Stomach (tissue), 9 donors: ENCODE data around the gene TEKT2. TPM values are rescaled to one million over a fixed set of nuclear protein-coding genes. Genes with fewer than 3 reads are reported as not detected.

Experiments used
- DNase-seq, 2 donors: peaks; one replicate each; pipeline versions ENCODE4 v3.0.0 to v3.0.0-alpha.2; 2013 to 2019
- H3K27ac ChIP-seq, 5 donors: fragments of 200-600 bp in 4 of 5; sonication (generic) in 4 of 5; one replicate each; pipeline ENCODE4 v1.5.1; 2013 to 2019; ENCODE audit warnings: mild to moderate bottlenecking in 1 of 5, moderate library complexity in 1 of 5
- H3K27me3 ChIP-seq, 3 donors: fragments of 200-600 bp; sonication (generic); one replicate each; pipeline ENCODE4 v1.5.1; 2017 to 2019; ENCODE audit warnings: mixed run types in 1 of 3
- H3K36me3 ChIP-seq, 4 donors: fragments of 200-600 bp; sonication (generic); 1 replicate in 3 of 4; 2 replicates in 1 of 4; pipeline ENCODE4 v1.5.1; 2016 to 2019
- H3K4me1 ChIP-seq, 4 donors: fragments of 200-600 bp; sonication (generic); one replicate each; pipeline ENCODE4 v1.5.1; 2016 to 2019
- H3K4me3 ChIP-seq, 4 donors: fragments of 200-600 bp; sonication (generic) in 3 of 4; one replicate each; pipeline ENCODE4 v1.5.1; 2016 to 2019; ENCODE audit warnings: mild to moderate bottlenecking in 1 of 4
- H3K9me3 ChIP-seq, 4 donors: fragments of 200-600 bp; sonication (generic); one replicate each; pipeline ENCODE4 v1.5.1; 2016 to 2019
- CTCF ChIP-seq, 7 experiments: fragments of 450-650 bp in 4 of 7; fragments of 200-600 bp in 3 of 7; sonication (generic) in 3 of 7; IDR thresholded peaks; one replicate each; pipeline ENCODE4 v1.5.1; 2016 to 2019; ENCODE audit warnings: antibody characterized with exemption in 7 of 7, control low read depth in 2 of 7, mild to moderate bottlenecking in 1 of 7
- EP300 ChIP-seq: sonication (generic); formaldehyde crosslinking; IDR thresholded peaks from one replicate; pipeline ENCODE4 v1.6.1; 2017; ENCODE audit warnings: antibody characterized with exemption
- POLR2A ChIP-seq, 4 donors: fragments of 450-650 bp; IDR thresholded peaks; one replicate each; pipeline ENCODE4 v1.6.1; 2016; ENCODE audit warnings: antibody characterized with exemption in 4 of 4, control low read depth in 2 of 4, mild to moderate bottlenecking in 1 of 4, moderate library complexity in 1 of 4
- POLR2AphosphoS5 ChIP-seq, 3 donors: sonication (generic); formaldehyde crosslinking; IDR thresholded peaks; one replicate each; pipeline ENCODE4 v1.6.1; 2016; ENCODE audit warnings: antibody characterized with exemption in 3 of 3
- WGBS, 5 donors: extraction: QIAGEN DNeasy Blood & Tissue Kit in 3 of 5; methylation state at CpG; one replicate each; pipeline versions ENCODE4 v1.1.5 to v1.1.7; 2013 to 2018; 5-methylcytosine and 5-hydroxymethylcytosine counted together
- intact Hi-C: fragments of 100-400 bp; cut with DNase I; formaldehyde crosslinking; loops from one replicate; pipeline ENCODE4 v1.15.1; 2023; ENCODE audit warnings: low total_unique reads
- polyA plus RNA-seq, 3 donors: library from polyadenylated mRNA; stranded (reverse); fragments of 200-250 nt; gene quantifications; one replicate each; pipeline ENCODE4 v1.2.3, GENCODE V29; 2013
- total RNA-seq, 5 donors: library from RNA; depleted of rRNA; stranded (reverse); fragments of >200 nt; gene quantifications; one replicate each; pipeline versions ENCODE4 v1.1.0 to v1.2.3, GENCODE V29; 2014 to 2016
- donor health status: healthy with polysubstance abuse.
- donor health status: Bipolar disorder and iron deficiency.
- donor health status: healthy.

TEKT2 gene
- total and polyA plus RNA-seq, 8 donors, result 0.25 to 0.76 (median 0.60) TPM; not detected in 5

DNA sequence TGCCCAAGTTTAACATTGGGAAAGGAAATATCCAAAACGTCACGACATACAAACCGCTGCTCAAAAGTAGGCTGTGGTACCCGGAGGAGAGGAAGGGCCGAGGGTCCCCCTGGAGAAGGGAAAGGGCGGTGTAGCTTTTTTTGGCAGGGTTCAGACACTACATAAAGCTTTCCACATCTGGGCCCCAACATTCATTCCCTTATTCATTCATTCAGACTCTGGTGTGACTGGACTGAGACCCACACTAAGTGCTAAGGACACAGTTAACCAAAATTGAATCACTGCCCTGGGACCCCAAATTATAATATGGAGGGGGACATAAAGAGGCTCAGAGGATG, 51.4 kb downstream of the TEKT2 start:
- Histone ChIP-seq H3K9me3 (no peaks in the 10 kb centered on the region), H3K27me3 (no peaks in the 10 kb centered on the region), H3K27ac (peak overlapping the region in 4 of 5 donors; percentile 62 to 80 (median 64)), H3K4me1 (peaks cover 12 to 56% (median 35%) of the 10 kb centered on the region in 4 donors), H3K36me3 (peaks cover 24 to 46% (median 45%) of the 10 kb centered on the region in 4 donors), H3K4me3 (no peak overlapping the region)
- no peak for DNase-seq
- intact Hi-C loops, result loop anchor here (5.0 kb wide), 1 partner anchor 38 kb away; no protein-coding TSS in a partner anchor
- 62 to 69% (median 65%) methylated on average over 6 of the region's 6 CpGs for WGBS, 5 donors
- TF ChIP-seq POLR2A (IDR thresholded peaks at IDR 0.05) (no peak), EP300 (no peak), POLR2AphosphoS5 (IDR thresholded peaks at IDR 0.05) (no peak), CTCF (IDR thresholded peaks at IDR 0.05) (no peak)

- H3K27me3 ChIP-seq, result no peaks in the 10 kb centered on the region
- peaks cover 17 to 60% (median 37%) of the 10 kb centered on the region in 4 donors for H3K4me1 ChIP-seq
- H3K4me3 ChIP-seq, result no peak overlapping the region
- no peak for DNase-seq
- no peaks in the 10 kb centered on the region for H3K9me3 ChIP-seq
- peaks cover 24 to 47% (median 45%) of the 10 kb centered on the region in 4 donors for H3K36me3 ChIP-seq
- peak overlapping the region in 4 of 5 donors; percentile 62 to 80 (median 64) for H3K27ac ChIP-seq
- intact Hi-C loops, result loop anchor here (5.0 kb wide), 1 partner anchor 38 kb away; no protein-coding TSS in a partner anchor
- no peak for TF ChIP-seq POLR2A (IDR thresholded peaks at IDR 0.05)
- TF ChIP-seq CTCF (IDR thresholded peaks at IDR 0.05), result no peak
- no peak for TF ChIP-seq EP300
- TF ChIP-seq POLR2AphosphoS5 (IDR thresholded peaks at IDR 0.05), result no peak
These were observed 51.9 kb downstream of the TEKT2 start for GRCh38 chr1:36135796-36136195.

GRCh38 chr1:36136535-36136934, 52.6 kb downstream of the TEKT2 start:
- Histone ChIP-seq H3K9me3 (no peaks in the 10 kb centered on the region), H3K36me3 (peaks cover 24 to 47% (median 45%) of the 10 kb centered on the region in 4 donors), H3K4me3 (no peak overlapping the region), H3K27me3 (no peaks in the 10 kb centered on the region), H3K27ac (peak overlapping the region in 4 of 5 donors; percentile 62 to 80 (median 64)), H3K4me1 (peaks cover 19 to 60% (median 37%) of the 10 kb centered on the region in 4 donors)
- TF ChIP-seq POLR2AphosphoS5 (IDR thresholded peaks at IDR 0.05) (peak in 1 of 3 donors; percentile 71), CTCF (IDR thresholded peaks at IDR 0.05) (no peak)
- intact Hi-C loops, result loop anchor here (5.0 kb wide), 1 partner anchor 39 kb away; no protein-coding TSS in a partner anchor
- DNase-seq, result no peak
- 14 to 61% (median 35%) methylated on average over 1 of the region's 1 CpG for WGBS, 5 donors

DNA sequence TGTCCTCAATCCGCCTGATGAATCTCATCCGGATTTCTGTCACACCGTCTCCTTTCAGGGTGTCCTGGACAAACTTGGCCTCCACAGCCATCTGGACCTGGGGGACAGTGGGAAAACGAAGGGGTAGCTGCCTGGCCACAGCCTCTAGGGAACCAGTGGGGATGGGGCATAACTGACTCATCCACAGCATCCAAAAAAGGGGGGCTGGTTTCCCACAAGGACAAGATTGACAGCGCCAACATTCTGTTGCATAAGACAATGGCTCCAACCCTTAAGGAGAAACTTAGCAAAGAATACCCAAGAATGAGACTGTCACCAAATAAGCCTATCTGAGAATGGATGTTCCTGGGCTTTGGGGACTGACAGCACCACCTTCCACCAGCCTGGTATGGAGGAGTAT, 53.3 kb downstream of the TEKT2 start:
- Histone ChIP-seq H3K4me1 (peaks cover 19 to 64% (median 41%) of the 10 kb centered on the region in 4 donors), H3K36me3 (peaks cover 24 to 47% (median 45%) of the 10 kb centered on the region in 4 donors), H3K9me3 (no peaks in the 10 kb centered on the region), H3K27me3 (no peaks in the 10 kb centered on the region), H3K4me3 (no peak overlapping the region), H3K27ac (peak overlapping the region in 4 of 5 donors; percentile 62 to 80 (median 64))
- TF ChIP-seq POLR2A (IDR thresholded peaks at IDR 0.05), result no peak
- no peak for TF ChIP-seq POLR2AphosphoS5 (IDR thresholded peaks at IDR 0.05)
- no peak for TF ChIP-seq EP300
- no peak for TF ChIP-seq CTCF (IDR thresholded peaks at IDR 0.05)
- 74 to 83% (median 77%) methylated on average over 5 of the region's 5 CpGs for WGBS, 5 donors
- intact Hi-C loops, result loop anchor here (5.0 kb wide), 1 partner anchor 40 kb away; no protein-coding TSS in a partner anchor
- DNase-seq, result no peak
